ENCODE results near the gene OARD1. TPM values are rescaled to one million over a fixed set of nuclear protein-coding genes. Genes with fewer than 3 reads are reported as not detected.

The OARD1 gene
- total RNA-seq, 1 donor = 4.7 TPM

GRCh38 chr6:41058783-41059181 lies 13.4 kb downstream of the OARD1 start:
- no peak overlapping the region for H3K4me3 ChIP-seq (ENCODE audit: low read depth, low read length)
- DNase-seq (ENCODE audit: low read depth) = no peak
- TF ChIP-seq, protein P1, sequence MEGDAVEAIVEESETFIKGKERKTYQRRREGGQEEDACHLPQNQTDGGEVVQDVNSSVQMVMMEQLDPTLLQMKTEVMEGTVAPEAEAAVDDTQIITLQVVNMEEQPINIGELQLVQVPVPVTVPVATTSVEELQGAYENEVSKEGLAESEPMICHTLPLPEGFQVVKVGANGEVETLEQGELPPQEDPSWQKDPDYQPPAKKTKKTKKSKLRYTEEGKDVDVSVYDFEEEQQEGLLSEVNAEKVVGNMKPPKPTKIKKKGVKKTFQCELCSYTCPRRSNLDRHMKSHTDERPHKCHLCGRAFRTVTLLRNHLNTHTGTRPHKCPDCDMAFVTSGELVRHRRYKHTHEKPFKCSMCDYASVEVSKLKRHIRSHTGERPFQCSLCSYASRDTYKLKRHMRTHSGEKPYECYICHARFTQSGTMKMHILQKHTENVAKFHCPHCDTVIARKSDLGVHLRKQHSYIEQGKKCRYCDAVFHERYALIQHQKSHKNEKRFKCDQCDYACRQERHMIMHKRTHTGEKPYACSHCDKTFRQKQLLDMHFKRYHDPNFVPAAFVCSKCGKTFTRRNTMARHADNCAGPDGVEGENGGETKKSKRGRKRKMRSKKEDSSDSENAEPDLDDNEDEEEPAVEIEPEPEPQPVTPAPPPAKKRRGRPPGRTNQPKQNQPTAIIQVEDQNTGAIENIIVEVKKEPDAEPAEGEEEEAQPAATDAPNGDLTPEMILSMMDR (IDR thresholded peaks at IDR 0.05; ENCODE audit: insufficient read depth, low read depth, low read length) = no peak

GRCh38 chr6:41056768-41057490 lies 15.2 kb downstream of the OARD1 start:
- H3K4me3 ChIP-seq (ENCODE audit: low read depth, low read length) = no peak overlapping the region
- TF ChIP-seq, protein P1 (IDR thresholded peaks at IDR 0.05; ENCODE audit: insufficient read depth, low read depth, low read length) = no peak
- no peak for DNase-seq (ENCODE audit: low read depth)

- no peak for DNase-seq (ENCODE audit: low read depth)
- no peak overlapping the region for H3K4me3 ChIP-seq (ENCODE audit: low read depth, low read length)
- TF ChIP-seq, protein P1 (IDR thresholded peaks at IDR 0.05; ENCODE audit: insufficient read depth, low read depth, low read length) = no peak
These were observed 17.0 kb downstream of the OARD1 start for GRCh38 chr6:41055149-41055548.

DNA sequence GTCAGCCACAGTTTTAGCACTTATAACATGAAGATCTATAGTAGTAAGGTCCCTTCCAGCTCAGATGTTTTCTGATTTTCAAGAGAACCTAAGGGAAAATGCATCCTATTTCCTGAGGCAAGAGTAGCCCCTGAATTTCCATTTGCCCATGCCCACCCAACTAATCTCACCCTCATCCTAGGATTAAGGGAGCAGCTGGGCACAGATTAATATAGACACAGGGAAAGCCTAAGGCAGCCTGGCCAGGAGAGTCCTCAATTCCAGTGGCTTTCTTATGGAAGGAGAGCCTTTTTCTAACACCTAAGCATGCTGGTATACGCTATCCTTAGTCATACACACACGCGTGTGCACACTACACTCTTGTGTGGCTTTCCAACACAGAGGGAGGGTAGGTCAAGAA lies 17.6 kb downstream of the OARD1 start:
- DNase-seq (ENCODE audit: low read depth) = no peak
- TF ChIP-seq, protein P1 (IDR thresholded peaks at IDR 0.05; ENCODE audit: insufficient read depth, low read depth, low read length) = no peak
- H3K4me3 ChIP-seq (ENCODE audit: low read depth, low read length) = no peak overlapping the region

GRCh38 chr6:41053041-41053440 lies 19.1 kb downstream of the OARD1 start, which contains the start of gene APOBEC2:
Gene APOBEC2 (plus strand): TSS chr6:41053202. CDS start chr6:41053348, 146 bp downstream.
- H3K4me3 ChIP-seq (ENCODE audit: low read depth, low read length) = no peak within 1 kb of the TSS
- TF ChIP-seq, protein P1 (IDR thresholded peaks at IDR 0.05; ENCODE audit: insufficient read depth, low read depth, low read length) = no peak
- DNase-seq (ENCODE audit: low read depth) = no peak

- TF ChIP-seq, protein P1 (IDR thresholded peaks at IDR 0.05; ENCODE audit: insufficient read depth, low read depth, low read length) = no peak
- H3K4me3 ChIP-seq (ENCODE audit: low read depth, low read length) = no peak overlapping the region
- DNase-seq (ENCODE audit: low read depth) = no peak
These were observed 20.3 kb downstream of the OARD1 start for GRCh38 chr6:41051873-41052272.

GRCh38 chr6:41050536-41050935 lies 21.6 kb downstream of the OARD1 start:
- H3K4me3 ChIP-seq (ENCODE audit: low read depth, low read length) = no peak overlapping the region
- TF ChIP-seq, protein P1 (IDR thresholded peaks at IDR 0.05; ENCODE audit: insufficient read depth, low read depth, low read length) = no peak
- DNase-seq (ENCODE audit: low read depth) = no peak
